DMS114 treated with DMSO at 0.1 percent for 48 hours (cell line): ENCODE results near the gene KANK4.

ENCODE experiments used
- DNase-seq: peaks from one replicate; lab custom pipeline; 2025; ENCODE audit not compliant: unreplicated experiment; lab: John Stamatoyannopoulos, UW

The KANK4 gene

DNA sequence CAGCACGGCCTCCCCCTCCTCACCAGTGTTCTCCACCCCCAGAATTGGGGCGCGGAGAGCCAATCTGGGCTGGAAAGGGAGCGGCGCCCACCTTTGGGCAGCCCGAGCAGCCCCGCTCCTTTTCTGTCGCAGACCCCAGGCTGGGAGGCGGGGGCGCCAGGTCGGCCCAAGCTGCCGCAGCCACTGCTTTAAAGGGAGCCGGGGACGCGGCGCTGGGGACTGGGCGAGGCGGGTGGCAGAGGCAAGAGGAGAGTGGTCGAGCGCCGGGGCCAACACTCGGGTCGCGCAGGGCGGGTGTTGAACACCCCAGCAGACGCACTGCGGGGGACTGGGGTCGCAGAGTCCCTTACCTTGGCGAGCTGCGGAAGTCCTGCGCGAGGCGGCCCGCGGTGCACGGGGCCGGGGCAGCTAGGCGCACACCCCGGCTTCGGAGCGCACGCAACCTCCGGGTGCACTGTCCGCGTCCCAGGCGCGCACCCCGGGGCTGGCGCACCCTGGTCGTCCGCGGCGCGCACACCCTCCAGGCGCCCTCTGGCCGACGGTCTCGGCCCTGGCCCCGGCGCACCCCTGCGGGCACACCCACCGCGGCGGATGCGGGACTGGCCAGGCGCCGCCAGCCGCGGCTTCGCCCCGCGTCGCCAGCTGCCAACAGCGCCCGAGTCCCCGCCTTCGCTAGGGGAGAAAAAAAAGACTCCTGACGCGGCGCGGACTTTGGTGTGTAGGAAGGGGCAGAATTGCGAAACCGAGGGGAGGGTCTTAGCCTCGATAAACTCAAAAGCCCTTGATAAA, at the start of gene KANK4:
TSS of gene KANK4 (minus strand) at position 679 of the 789 bp plus-strand sequence. CDS start 37,870 bp downstream, outside the sequence.
- DNase-seq: no peak

GRCh38 chr1:62368989-62369388, 49.8 kb upstream of the KANK4 start:
- no peak for DNase-seq

DNA sequence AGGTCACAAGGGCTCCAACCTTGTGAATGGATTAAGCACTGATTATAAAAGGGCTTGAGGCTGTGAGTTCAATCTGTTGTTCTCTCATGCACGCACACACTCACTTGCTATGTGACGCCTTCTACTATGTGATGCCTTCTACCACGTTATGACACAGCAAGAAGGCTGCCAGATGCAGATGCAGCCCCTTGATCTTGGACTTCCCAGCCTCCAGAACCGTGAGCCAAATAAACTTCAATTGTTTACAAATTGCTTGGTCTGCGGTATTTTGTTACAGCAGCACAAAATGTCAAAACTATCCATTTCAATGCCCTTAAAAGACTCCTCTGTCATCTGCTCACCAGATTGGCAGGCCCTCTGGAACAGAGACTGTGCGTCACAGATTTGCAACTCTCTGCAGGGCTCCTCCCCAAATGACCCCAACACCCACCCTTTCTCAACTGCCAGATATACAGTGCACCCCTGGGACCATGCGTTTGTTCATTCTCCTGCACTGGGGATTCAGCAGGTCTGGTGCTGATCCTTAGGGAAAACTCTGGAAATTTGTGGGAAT, 47.8 kb upstream of the KANK4 start:
- DNase-seq: no peak

- no peak for DNase-seq
Measured at GRCh38 chr1:62364721-62365120, 45.5 kb upstream of the KANK4 start.

DNA sequence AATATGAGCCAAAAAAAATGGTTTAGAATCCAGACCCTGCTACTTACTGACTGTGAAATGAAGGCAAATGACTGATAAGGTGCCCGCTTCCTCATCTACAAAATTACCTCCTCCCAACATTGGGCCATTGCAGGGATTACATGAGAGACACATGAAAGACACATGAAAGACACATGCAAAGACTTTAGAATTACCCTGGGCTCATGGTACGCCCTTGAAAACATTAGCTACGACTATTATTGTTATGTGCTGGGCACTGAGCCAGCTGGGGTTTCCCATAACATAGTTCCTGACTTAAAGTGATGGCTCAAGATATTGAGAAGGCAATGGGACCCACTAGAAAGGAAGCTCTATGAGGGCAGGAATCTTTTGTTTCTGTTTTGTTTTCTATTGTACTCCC, 43.7 kb upstream of the KANK4 start:
- DNase-seq: no peak

- no peak for DNase-seq
Measured at GRCh38 chr1:62362061-62362917, 43.1 kb upstream of the KANK4 start.

- DNase-seq: no peak
Measured at GRCh38 chr1:62361431-62361830, 42.2 kb upstream of the KANK4 start.

GRCh38 chr1:62358665-62359373, 39.6 kb upstream of the KANK4 start:
- DNase-seq: no peak

DNA sequence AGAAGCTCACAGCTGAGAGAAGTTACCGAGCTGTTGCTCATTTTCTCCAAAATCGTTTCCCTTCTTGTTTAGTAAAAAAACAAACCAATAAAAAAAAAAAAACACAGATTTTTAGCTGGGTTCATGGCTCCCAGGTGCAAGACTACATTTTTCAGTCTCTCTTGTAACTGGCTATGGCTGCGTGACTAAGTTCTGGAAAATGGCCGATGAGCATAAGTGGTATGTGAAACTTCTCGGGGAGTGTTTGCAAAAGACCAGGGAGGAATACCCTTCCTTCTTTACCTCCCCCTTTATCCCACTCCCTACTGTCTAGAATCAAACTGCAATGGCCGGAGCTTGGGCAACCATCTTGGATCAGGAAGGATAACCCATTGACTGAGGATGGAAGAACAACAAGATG, 38.7 kb upstream of the KANK4 start:
- no peak for DNase-seq

DNA sequence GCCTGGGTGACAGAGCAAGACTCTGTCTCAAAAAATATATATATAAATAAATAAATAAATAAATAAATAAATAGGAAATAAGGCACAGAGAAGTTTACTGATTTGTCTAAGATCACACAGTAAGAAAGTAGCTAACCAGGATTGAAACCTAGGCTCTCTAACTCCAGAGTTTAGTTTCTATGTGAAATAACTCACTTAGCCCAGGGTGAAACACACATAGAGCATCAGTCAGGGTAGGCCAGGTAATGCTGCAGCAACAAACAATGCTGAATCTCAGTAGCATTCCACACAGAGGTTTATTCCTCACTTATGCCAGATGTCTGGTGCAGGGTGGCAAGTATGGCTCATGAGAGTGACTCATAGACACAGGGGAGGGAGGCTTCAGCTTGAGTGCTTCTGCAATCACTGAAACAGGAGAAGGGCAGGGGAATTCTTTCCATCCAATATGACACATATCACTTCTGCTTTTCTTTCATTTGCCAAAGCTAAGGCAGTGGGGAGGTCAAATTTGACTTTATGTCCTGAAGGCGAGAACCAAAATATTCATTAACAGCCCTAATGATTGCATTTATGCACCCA, 37.1 kb upstream of the KANK4 start:
- no peak for DNase-seq

DNA sequence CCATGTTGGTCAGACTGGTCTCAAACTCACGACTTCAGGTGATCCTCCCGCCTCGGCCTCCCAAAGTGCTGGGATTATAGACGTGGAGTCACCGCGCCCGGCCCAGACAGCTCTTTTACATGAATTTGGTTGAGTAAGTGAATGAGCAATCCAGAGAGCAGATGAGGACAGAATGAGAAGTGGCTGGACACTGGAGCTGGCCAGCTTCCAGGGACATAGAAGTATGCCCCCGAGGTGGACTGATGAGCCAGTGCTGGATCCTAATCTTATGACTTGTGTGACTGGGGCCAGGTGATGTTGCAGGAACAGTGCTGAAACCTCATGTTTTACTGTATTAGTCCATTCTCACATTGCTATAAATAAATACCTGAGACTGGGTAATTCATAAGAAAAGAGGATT, 35.9 kb upstream of the KANK4 start:
- no peak for DNase-seq

GRCh38 chr1:62353853-62354252, 34.6 kb upstream of the KANK4 start:
- DNase-seq: no peak

GRCh38 chr1:62352387-62352786, 33.2 kb upstream of the KANK4 start:
- DNase-seq: no peak

DNA sequence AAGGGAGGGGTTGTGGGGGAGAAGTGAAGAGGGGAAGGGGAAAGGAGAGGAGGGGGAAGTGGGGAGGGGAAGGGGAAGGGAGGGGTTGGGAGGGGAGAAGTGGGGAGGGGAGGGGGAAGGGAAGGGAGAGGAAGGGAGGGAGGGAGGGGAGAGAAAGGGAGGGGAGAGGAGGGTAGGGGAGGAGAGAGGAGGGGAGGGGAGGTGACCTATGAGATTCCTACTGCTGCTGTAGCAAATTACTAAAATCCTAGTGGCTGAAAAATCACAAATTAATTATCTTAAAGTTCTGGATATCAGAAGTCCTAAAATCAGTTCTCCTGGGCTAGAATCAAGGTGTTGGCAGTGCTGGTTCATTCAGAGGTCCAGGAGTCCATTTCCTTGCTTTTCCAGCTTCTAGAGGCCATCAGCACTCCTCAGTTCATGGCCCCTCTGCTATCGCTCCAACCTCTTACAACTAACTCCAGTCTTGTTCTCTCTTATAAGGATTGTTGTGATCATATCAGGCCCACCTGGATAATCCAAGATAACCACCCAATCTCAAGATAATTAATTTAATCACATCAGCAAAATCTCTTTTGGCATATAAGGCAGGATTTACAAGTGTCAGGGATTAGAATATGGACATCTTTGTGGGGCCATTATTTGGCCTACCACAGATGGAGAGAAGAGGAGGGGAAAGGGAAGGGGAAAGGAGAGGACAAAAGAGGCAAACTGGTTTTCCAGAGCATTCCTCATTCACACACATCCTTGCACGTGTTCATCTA, 30.4 kb upstream of the KANK4 start:
- no peak for DNase-seq

GRCh38 chr1:62346886-62347285, 27.7 kb upstream of the KANK4 start:
- no peak for DNase-seq

- DNase-seq: no peak
Measured at GRCh38 chr1:62343911-62344310, 24.7 kb upstream of the KANK4 start.

DNA sequence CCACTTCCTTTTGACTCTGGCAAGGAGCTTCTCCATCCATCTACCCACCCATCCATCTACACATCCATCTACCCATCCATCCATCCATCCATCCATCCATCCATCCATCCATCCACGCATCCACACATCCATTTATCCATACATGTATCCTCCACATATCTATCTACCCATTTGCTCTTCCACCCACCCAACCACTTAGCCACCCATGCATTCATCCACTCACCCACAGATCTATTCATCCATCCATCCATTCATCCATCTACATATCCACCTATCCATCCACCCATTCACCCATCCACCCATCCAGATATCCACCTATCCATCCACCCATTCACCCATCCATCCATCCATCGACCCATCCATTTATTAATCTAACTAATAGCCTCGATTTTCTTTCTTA, 23.0 kb upstream of the KANK4 start:
- no peak for DNase-seq

GRCh38 chr1:62341615-62342014, 22.4 kb upstream of the KANK4 start:
- DNase-seq: no peak

- no peak for DNase-seq
Measured at GRCh38 chr1:62341089-62341488, 21.9 kb upstream of the KANK4 start.
